B cell (primary cell): Measurements from ENCODE around the gene HOPX. TPM values are rescaled to one million over a fixed set of nuclear protein-coding genes. Genes with fewer than 3 reads are reported as not detected.

ENCODE experiments used
- ATAC-seq: fragments of 200-7000 bp; cut with Tn5 transposase; one replicate; pipeline ENCODE4 v1.10.0; 2021; ENCODE audit warnings: low read depth, mild to moderate bottlenecking, moderate number of reproducible peaks, moderate library complexity
- CTCF ChIA-PET: fragments of 350-600 bp; sonication (Branson Sonifier 250); formaldehyde crosslinking; loops from one replicate; lab custom pipeline; 2021; ENCODE audit warnings: antibody characterized with exemption, inconsistent platforms; lab: Charles Lee
- POLR2A ChIA-PET: fragments of 350-600 bp; sonication (Branson Sonifier 250); formaldehyde crosslinking; loops from one replicate; lab custom pipeline; 2021; ENCODE audit warnings: antibody characterized with exemption; lab: Charles Lee
- DNase-seq: peaks from one replicate; pipeline ENCODE4 v3.0.0; 2013
- H2AFZ ChIP-seq: 2 replicates; pipeline ENCODE4 v1.6.1; 2012; ENCODE audit warnings: mild to moderate bottlenecking, low read depth, low read length; ENCODE audit not compliant: insufficient read depth, poor library complexity, severe bottlenecking
- H3K27ac ChIP-seq, 2 donors: 1 replicate in 1 of 2; 2 replicates in 1 of 2; pipeline ENCODE4 v1.5.1; 2012 to 2013; ENCODE audit warnings: low read length in 2 of 2, mild to moderate bottlenecking in 2 of 2, moderate library complexity in 1 of 2
- H3K27me3 ChIP-seq, 4 experiments: fragments of 200-600 bp in 1 of 4; sonication (generic) in 1 of 4; replicated peaks in 1 of 4; 1 replicate in 2 of 4; 2 replicates in 2 of 4; pipeline versions ENCODE4 v1.6.1 to v1.7.0; 2013 to 2016; ENCODE audit warnings: low read length in 3 of 4, mild to moderate bottlenecking in 2 of 4, mixed read lengths in 1 of 4, moderate library complexity in 1 of 4; ENCODE audit not compliant: insufficient read depth in 4 of 4, control insufficient read depth in 3 of 4; ENCODE audit errors: control extremely low read depth in 1 of 4
- H3K36me3 ChIP-seq, 2 experiments: replicated peaks in 1 of 2; 1 replicate in 1 of 2; 2 replicates in 1 of 2; pipeline versions ENCODE4 v1.6.1 to v1.7.1; 2013; ENCODE audit warnings: low read length in 1 of 2; ENCODE audit not compliant: insufficient read depth in 2 of 2, control insufficient read depth in 1 of 2; ENCODE audit errors: control extremely low read depth in 1 of 2, extremely low read depth in 1 of 2
- H3K4me1 ChIP-seq, 2 donors: fragments of 200-600 bp in 1 of 2; sonication (generic) in 1 of 2; 1 replicate in 1 of 2; 2 replicates in 1 of 2; pipeline versions ENCODE4 v1.5.1 to v1.6.1; 2013 to 2017; ENCODE audit warnings: low read length in 2 of 2; ENCODE audit not compliant: control insufficient read depth in 2 of 2, insufficient read depth in 2 of 2
- H3K4me2 ChIP-seq: replicated peaks from 2 replicates; pipeline ENCODE3; 2012; ENCODE audit warnings: mild to moderate bottlenecking, low read depth, low read length; ENCODE audit not compliant: poor library complexity, severe bottlenecking
- H3K4me3 ChIP-seq, 5 experiments: fragments of 200-600 bp in 1 of 5; sonication (generic) in 1 of 5; 1 replicate in 3 of 5; 2 replicates in 2 of 5; pipeline versions ENCODE4 v1.5.1 to v1.7.0; 2011 to 2016; ENCODE audit warnings: low read length in 4 of 5, mild to moderate bottlenecking in 4 of 5, low read depth in 2 of 5, control low read depth in 1 of 5, moderate library complexity in 1 of 5; ENCODE audit not compliant: insufficient read depth in 1 of 5; ENCODE audit errors: control extremely low read depth in 1 of 5, extremely low read depth in 1 of 5
- H3K79me2 ChIP-seq: fragments of 200-600 bp; sonication (generic); one replicate; pipeline ENCODE4 v1.6.0; 2016; ENCODE audit warnings: low read length; ENCODE audit not compliant: control insufficient read depth, insufficient read depth
- H3K9ac ChIP-seq: fragments of 200-600 bp; sonication (generic); 2 replicates; pipeline ENCODE4 v1.6.1; 2017; ENCODE audit warnings: mild to moderate bottlenecking, low read length, moderate library complexity
- H3K9me3 ChIP-seq, 3 donors: one replicate each; pipeline versions ENCODE4 v1.6.1 to v1.7.1; 2013; ENCODE audit warnings: low read length in 2 of 3; ENCODE audit not compliant: control insufficient read depth in 2 of 3, insufficient read depth in 1 of 3; ENCODE audit errors: control extremely low read depth in 1 of 3
- H4K20me1 ChIP-seq: 2 replicates; pipeline ENCODE4 v1.6.0; 2012; ENCODE audit warnings: mild to moderate bottlenecking, low read length; ENCODE audit not compliant: insufficient read depth, control insufficient read depth, poor library complexity, severe bottlenecking
- H3K27ac Mint-ChIP-seq: one replicate; pipeline ENCODE4 v1.8.0; 2021; ENCODE audit warnings: mixed read lengths
- H3K27me3 Mint-ChIP-seq: one replicate; pipeline ENCODE4 v1.8.0; 2021; ENCODE audit warnings: mixed read lengths
- H3K4me1 Mint-ChIP-seq: one replicate; pipeline ENCODE4 v1.8.0; 2021; ENCODE audit warnings: mixed read lengths
- H3K4me3 Mint-ChIP-seq: one replicate; pipeline ENCODE4 v1.8.0; 2021; ENCODE audit warnings: mixed read lengths
- H3K9me3 Mint-ChIP-seq: one replicate; pipeline ENCODE4 v1.8.0; 2022; ENCODE audit warnings: mixed read lengths; ENCODE audit not compliant: insufficient read depth
- CTCF ChIP-seq: fragments of 200-600 bp; IDR thresholded peaks from one replicate; pipeline ENCODE4 v1.8.0; 2022; ENCODE audit warnings: antibody characterized with exemption, mild to moderate bottlenecking
- EZH2 ChIP-seq: IDR thresholded peaks from 2 replicates; pipeline ENCODE4 v1.6.1; 2012; ENCODE audit warnings: borderline replicate concordance, low read depth, mild to moderate bottlenecking, moderate library complexity, low read length; ENCODE audit not compliant: insufficient read depth, poor library complexity, severe bottlenecking
- WGBS: methylation state at CpG from one replicate; pipeline ENCODE4 v1.1.5; 2013; ENCODE audit warnings: missing lambda C conversion rate; ENCODE audit not compliant: insufficient coverage; 5-methylcytosine and 5-hydroxymethylcytosine counted together
- intact Hi-C: fragments of 100-400 bp; cut with micrococcal nuclease; formaldehyde crosslinking; loops from one replicate; pipeline ENCODE4 v1.10.0; 2022
- polyA plus RNA-seq: library from polyadenylated mRNA; depleted of rRNA; stranded (reverse); fragments of >200 nt; gene quantifications from 2 replicates; pipeline ENCODE4 v1.2.3, GENCODE V29; 2012
- total RNA-seq, 2 donors: library from RNA; stranded (reverse); fragments of 120-200 nt in 1 of 2; gene quantifications; 1 replicate in 1 of 2; 2 replicates in 1 of 2; pipeline versions ENCODE4 v1.2.3 to v1.2.4, GENCODE V29; 2013 to 2022

HOPX gene
- total and polyA plus RNA-seq, 2 donors (not counting 1 experiment from before 2014, with no cell fraction given) = 7.4 to 29.2 TPM

- no peak overlapping the region for H2AFZ ChIP-seq
- no peak for TF ChIP-seq CTCF
- no peak for TF ChIP-seq EZH2
- H3K79me2 ChIP-seq = no peaks in the 10 kb centered on the region
- POLR2A ChIA-PET = no interaction called here
- no peak overlapping the region for H3K4me3 Mint-ChIP-seq
- DNase-seq = no peak
- no peak for ATAC-seq
- H3K9me3 Mint-ChIP-seq = no peaks in the 10 kb centered on the region
- intact Hi-C loops = no loop called here
- H3K27me3 Mint-ChIP-seq = no peaks in the 10 kb centered on the region
- H3K27ac Mint-ChIP-seq = no peak overlapping the region
- no peaks in the 10 kb centered on the region for H3K4me1 ChIP-seq
- H3K4me3 ChIP-seq = no peak overlapping the region
- H3K27me3 ChIP-seq = no peaks in the 10 kb centered on the region
- no peaks in the 10 kb centered on the region for H3K36me3 ChIP-seq
- H3K27ac ChIP-seq = no peak overlapping the region
- H3K9me3 ChIP-seq = no peaks in the 10 kb centered on the region
- no peak overlapping the region for H3K9ac ChIP-seq
- H3K4me1 Mint-ChIP-seq = no peaks in the 10 kb centered on the region
- CTCF ChIA-PET = no interaction called here
- H4K20me1 ChIP-seq = no peaks in the 10 kb centered on the region
- no peak overlapping the region for H3K4me2 ChIP-seq
- 98% methylated on average over 5 of the region's 7 CpGs for WGBS
Measured at GRCh38 chr4:56633486-56633885, 47.6 kb downstream of the HOPX start.

DNA sequence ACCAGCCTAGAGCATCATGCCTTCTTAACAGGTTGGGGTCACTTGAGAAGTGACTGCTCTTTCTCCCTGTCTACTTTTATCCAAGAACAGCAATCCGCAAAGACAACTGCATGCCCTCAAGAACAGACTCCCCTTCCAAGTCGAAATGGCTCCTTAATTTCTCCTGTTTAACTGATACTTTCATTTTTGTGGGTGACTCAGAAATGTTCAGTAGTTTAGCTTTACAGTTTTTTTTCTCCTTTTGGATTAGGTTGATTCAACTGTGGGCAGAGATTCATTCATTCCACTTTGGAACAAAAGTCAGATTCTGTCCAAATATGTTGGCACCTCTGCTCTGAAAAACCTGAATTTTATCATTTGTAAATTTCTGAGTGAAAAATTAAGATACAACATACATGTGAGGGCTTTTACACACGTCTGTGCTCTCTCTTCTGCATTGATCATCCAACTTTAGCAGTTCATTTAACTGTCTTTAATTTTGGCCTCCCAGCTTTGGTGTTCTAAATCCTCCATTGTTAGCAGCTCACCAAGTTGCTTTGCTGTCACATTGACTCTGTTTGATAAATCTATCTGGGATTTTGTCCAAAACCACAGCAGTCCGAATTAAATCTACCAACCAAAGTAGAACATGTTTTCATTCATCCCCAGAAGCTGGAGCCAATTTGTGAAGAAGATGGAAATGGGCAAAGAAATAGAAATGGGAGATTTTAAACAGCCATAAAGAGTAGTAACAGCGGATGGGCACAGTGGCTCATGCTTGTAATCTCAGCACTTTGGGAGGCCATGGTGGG lies 50.0 kb downstream of the HOPX start:
- Mint-ChIP-seq H3K9me3 (peaks cover 5% of the 10 kb centered on the region), H3K4me3 (no peak overlapping the region), H3K4me1 (no peaks in the 10 kb centered on the region), H3K27me3 (no peaks in the 10 kb centered on the region), H3K27ac (no peak overlapping the region)
- H3K9me3 ChIP-seq = peaks cover under 1 to 9% (median 7%) of the 10 kb centered on the region in 3 donors
- H3K9ac ChIP-seq = no peak overlapping the region
- no peak for DNase-seq
- H3K4me1 ChIP-seq = no peaks in the 10 kb centered on the region
- H3K79me2 ChIP-seq = no peaks in the 10 kb centered on the region
- H3K36me3 ChIP-seq = no peaks in the 10 kb centered on the region
- H3K27ac ChIP-seq = no peak overlapping the region
- ChIA-PET POLR2A (no interaction called here), CTCF (no interaction called here)
- TF ChIP-seq CTCF = no peak
- no peak for TF ChIP-seq EZH2
- no peak overlapping the region for H2AFZ ChIP-seq
- no CpG with 5 or more reads among the region's 5 CpGs for whole genome bisulfite sequencing
- H3K27me3 ChIP-seq = no peaks in the 10 kb centered on the region
- H4K20me1 ChIP-seq = no peaks in the 10 kb centered on the region
- intact Hi-C loops = no loop called here
- no peak for ATAC-seq
- no peak overlapping the region for H3K4me3 ChIP-seq
- no peak overlapping the region for H3K4me2 ChIP-seq
